Measurements from ENCODE around the gene GRIK3.

GRCh38 chr1:36992139-36992943 is 42.0 kb downstream of the GRIK3 start:
- TF ChIP-seq CTCF (IDR thresholded peaks at IDR 0.05) (no peak), POLR2A (IDR thresholded peaks at IDR 0.05) (no peak)

All from right lobe of liver (tissue), 4 donors.